ENCODE measurements around the gene RFPL3.

The RFPL3 gene

DNA sequence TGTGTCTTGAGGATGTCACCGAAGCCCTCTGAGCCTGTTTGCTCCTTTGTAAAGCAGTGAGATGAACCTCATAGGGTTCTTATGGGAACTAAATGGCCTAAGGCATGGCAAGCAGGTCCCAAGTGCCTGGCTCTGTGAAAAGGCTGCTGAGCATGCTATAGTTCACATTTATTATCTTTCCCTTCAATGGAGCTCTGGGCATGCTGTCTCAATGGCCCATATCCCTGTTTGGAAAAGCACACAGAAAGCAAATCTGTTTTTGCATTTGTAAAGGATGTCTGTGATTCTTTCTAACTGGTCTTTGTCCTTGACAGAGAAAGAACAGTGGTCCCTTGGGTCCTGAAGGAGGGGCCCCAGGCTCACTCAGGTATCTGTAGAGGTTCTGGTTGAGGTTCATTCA is 28.0 kb downstream of the RFPL3 start:
- Histone ChIP-seq H3K4me3 (ENCODE audit: low read depth, low read length) (no peak overlapping the region), H3K27ac (no peak overlapping the region), H3K27me3 (replicated peaks) (no peaks in the 10 kb centered on the region), H3K36me3 (replicated peaks) (peaks cover 19% of the 10 kb centered on the region)
- in situ Hi-C loops (cut with HindIII; ENCODE audit: low pct_ligation_motif_present, low sequenced_read_pairs), result no loop called here
- no peak for DNase-seq
- TF ChIP-seq, protein P1, sequence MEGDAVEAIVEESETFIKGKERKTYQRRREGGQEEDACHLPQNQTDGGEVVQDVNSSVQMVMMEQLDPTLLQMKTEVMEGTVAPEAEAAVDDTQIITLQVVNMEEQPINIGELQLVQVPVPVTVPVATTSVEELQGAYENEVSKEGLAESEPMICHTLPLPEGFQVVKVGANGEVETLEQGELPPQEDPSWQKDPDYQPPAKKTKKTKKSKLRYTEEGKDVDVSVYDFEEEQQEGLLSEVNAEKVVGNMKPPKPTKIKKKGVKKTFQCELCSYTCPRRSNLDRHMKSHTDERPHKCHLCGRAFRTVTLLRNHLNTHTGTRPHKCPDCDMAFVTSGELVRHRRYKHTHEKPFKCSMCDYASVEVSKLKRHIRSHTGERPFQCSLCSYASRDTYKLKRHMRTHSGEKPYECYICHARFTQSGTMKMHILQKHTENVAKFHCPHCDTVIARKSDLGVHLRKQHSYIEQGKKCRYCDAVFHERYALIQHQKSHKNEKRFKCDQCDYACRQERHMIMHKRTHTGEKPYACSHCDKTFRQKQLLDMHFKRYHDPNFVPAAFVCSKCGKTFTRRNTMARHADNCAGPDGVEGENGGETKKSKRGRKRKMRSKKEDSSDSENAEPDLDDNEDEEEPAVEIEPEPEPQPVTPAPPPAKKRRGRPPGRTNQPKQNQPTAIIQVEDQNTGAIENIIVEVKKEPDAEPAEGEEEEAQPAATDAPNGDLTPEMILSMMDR (IDR thresholded peaks at IDR 0.05; ENCODE audit: low read depth, low read length, missing control alignments), result no peak

DNA sequence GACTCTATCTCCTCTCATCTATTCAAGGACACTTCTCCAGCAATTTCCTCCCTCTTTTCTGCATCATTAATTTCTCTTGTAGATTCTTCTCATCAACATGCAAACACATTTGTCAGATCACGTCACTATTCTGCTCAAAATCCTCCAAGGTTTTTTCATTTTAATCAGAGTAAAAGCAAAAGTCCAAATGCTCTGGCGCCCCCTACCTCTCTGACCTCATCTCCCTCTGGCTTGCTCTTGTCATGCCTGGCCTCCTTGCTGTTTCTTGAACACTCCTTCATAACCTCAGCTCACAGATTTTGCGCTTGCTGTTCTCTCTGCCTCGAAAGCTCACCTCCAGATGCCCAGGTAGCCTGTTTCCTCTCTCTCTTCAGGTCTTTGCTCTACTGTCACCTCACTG is 32.0 kb downstream of the RFPL3 start:
- Histone ChIP-seq H3K4me3 (ENCODE audit: low read depth, low read length) (no peak overlapping the region), H3K36me3 (replicated peaks) (peaks cover 45% of the 10 kb centered on the region), H3K27me3 (replicated peaks) (no peaks in the 10 kb centered on the region), H3K27ac (no peak overlapping the region)
- DNase-seq, result peak; percentile 27
- in situ Hi-C loops (cut with HindIII; ENCODE audit: low pct_ligation_motif_present, low sequenced_read_pairs), result no loop called here
- TF ChIP-seq, protein P1 (IDR thresholded peaks at IDR 0.05; ENCODE audit: low read depth, low read length, missing control alignments), result peak; percentile 73

DNA sequence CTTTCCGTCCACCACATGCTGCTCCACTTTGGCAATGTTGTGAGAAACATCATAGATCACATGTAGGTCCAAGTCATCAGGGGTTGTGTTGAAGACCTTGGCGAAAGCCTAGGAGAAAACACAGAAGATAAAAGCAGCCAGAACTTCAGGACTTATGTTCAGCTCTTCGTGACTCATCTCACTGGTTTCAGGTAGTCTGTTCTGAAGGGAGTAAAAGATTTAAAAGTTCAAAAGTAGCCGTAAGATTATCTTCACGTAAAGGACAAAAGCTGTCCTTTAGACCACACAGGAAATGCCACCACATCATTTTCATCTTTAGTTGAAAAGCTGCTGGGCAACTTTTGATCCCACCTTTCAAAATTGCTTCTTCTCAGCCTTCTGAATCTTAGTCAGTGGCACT is 37.4 kb downstream of the RFPL3 start:
- no peak overlapping the region for H3K27ac ChIP-seq
- DNase-seq, result no peak
- H3K36me3 ChIP-seq (replicated peaks), result peaks cover 61% of the 10 kb centered on the region
- in situ Hi-C loops (cut with HindIII; ENCODE audit: low pct_ligation_motif_present, low sequenced_read_pairs), result no loop called here
- H3K4me3 ChIP-seq (ENCODE audit: low read depth, low read length), result no peak overlapping the region
- no peaks in the 10 kb centered on the region for H3K27me3 ChIP-seq (replicated peaks)
- TF ChIP-seq, protein P1 (IDR thresholded peaks at IDR 0.05; ENCODE audit: low read depth, low read length, missing control alignments), result no peak

DNA sequence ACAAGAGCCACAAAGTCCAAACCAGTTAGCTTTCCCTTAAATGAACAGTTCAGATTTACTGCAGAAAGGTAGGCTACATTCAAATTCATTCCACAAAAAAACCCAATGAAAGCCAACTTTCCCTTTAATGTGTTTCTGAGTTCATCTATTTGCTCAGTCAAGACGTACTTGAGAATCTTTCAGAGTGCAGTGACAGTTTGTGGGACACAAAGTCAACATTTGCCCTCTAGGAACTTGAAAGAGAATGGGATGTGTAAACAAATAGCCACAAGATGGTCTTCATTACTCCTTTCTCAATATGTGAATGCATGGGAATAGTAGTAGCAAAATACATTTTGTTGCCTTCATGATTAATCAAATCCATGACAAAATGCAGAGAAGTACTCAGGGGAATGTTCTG is 38.6 kb downstream of the RFPL3 start:
- Histone ChIP-seq H3K4me3 (ENCODE audit: low read depth, low read length) (no peak overlapping the region), H3K36me3 (replicated peaks) (peaks cover 66% of the 10 kb centered on the region), H3K27ac (no peak overlapping the region), H3K27me3 (replicated peaks) (no peaks in the 10 kb centered on the region)
- TF ChIP-seq, protein P1 (IDR thresholded peaks at IDR 0.05; ENCODE audit: low read depth, low read length, missing control alignments), result no peak
- in situ Hi-C loops (cut with HindIII; ENCODE audit: low pct_ligation_motif_present, low sequenced_read_pairs), result no loop called here
- DNase-seq, result no peak

DNA sequence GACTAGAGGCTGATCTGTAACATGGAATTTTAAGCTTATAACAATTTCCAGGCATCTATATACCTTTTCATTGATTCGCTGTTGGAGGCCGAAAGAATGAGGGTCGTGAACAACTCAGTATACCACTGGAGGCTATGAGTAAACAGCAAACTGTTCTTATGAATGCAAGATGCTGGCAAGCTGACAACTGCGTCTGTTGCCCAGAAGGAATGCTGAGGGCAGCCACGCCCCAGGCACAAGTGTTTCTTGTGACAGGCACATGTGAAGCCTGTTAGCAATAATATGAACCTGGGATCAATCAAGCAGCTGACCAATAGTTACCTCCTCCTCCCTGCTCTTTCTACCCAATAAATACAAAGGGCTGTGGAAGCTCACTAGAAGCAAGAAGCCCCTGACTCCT is 39.1 kb downstream of the RFPL3 start:
- no peak overlapping the region for H3K27ac ChIP-seq
- H3K27me3 ChIP-seq (replicated peaks), result no peaks in the 10 kb centered on the region
- in situ Hi-C loops (cut with HindIII; ENCODE audit: low pct_ligation_motif_present, low sequenced_read_pairs), result no loop called here
- no peak for DNase-seq
- peaks cover 69% of the 10 kb centered on the region for H3K36me3 ChIP-seq (replicated peaks)
- H3K4me3 ChIP-seq (ENCODE audit: low read depth, low read length), result no peak overlapping the region
- TF ChIP-seq, protein P1 (IDR thresholded peaks at IDR 0.05; ENCODE audit: low read depth, low read length, missing control alignments), result no peak

DNA sequence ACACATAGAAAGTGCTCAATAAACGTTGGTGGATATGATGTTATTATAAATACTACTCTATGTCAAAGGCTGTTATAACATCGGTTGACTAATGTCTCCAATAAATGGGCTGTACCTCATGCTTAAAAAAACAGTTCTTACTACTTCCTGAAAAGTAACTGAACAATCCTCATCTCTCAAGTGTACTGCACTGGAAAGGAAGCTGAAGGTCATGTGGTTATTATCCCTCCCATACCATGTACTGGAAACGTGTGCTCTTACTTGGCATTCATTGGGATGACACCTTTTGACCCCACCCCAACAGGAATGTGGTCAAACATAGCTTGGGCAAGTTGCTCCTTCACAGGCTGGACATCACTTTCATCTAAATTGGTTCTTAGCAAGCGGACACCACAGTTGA is 43.8 kb downstream of the RFPL3 start:
- Histone ChIP-seq H3K27me3 (replicated peaks) (no peaks in the 10 kb centered on the region), H3K4me3 (ENCODE audit: low read depth, low read length) (no peak overlapping the region), H3K36me3 (replicated peaks) (peaks cover 57% of the 10 kb centered on the region), H3K27ac (no peak overlapping the region)
- in situ Hi-C loops (cut with HindIII; ENCODE audit: low pct_ligation_motif_present, low sequenced_read_pairs), result no loop called here
- TF ChIP-seq, protein P1 (IDR thresholded peaks at IDR 0.05; ENCODE audit: low read depth, low read length, missing control alignments), result no peak
- DNase-seq, result no peak

Measured in brain microvascular endothelial cell (primary cell).